Stromal cell of bone marrow (primary cell): Measurements from ENCODE around the gene BOLA3.
"Not testable (repeated sequence)": the region's sequence is repeated elsewhere in the genome, so short reads cannot be mapped to it uniquely, and the experiment has no call there.

Experiments used
- DNase-seq: peaks from one replicate; pipeline ENCODE4 v3.0.0-alpha.2; 2012; ENCODE audit warnings: low read depth

BOLA3 gene

DNA sequence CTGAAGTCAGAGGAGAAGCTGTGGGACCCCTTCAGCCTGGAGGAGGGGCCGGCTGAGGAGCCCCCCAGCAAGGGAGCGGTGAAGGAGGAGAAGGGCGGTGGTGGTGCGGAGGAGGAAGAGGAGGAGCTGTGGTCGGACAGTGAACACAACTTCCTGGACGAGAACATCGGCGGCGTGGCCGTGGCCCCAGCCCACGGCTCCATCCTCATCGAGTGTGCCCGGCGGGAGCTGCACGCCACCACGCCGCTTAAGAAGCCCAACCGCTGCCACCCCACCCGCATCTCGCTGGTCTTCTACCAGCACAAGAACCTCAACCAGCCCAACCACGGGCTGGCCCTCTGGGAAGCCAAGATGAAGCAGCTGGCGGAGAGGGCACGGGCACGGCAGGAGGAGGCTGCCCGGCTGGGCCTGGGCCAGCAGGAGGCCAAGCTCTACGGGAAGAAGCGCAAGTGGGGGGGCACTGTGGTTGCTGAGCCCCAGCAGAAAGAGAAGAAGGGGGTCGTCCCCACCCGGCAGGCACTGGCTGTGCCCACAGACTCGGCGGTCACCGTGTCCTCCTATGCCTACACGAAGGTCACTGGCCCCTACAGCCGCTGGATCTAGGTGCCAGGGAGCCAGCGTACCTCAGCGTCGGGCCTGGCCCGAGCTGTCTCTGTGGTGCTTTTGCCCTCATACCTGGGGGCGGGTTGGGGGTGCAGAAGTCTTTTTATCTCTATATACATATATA is 46.0 kb downstream of the BOLA3 start:
- no peak for DNase-seq

- DNase-seq: no peak
These were observed 47.2 kb downstream of the BOLA3 start for GRCh38 chr2:74100254-74101216.

DNA sequence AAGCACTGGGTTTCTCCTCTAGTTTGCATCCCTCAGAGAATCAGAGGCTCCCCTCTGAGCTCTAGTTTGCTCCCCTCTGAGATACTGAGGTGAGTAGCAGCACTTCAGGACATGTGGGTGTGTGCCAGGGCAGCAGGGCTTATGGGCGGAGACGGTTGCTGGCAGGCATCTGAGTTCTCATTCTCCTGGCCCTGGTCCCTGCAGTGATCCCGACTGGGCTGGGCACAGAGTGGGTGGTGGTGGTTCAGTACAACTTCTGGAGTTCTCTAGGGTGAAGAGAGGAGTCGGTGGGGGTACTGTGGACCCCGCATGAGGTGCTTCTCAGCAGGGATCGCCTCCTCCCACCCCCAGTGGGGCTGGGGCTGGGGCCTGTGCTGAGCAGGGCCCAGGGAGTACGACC is 47.9 kb downstream of the BOLA3 start:
- no peak for DNase-seq

DNA sequence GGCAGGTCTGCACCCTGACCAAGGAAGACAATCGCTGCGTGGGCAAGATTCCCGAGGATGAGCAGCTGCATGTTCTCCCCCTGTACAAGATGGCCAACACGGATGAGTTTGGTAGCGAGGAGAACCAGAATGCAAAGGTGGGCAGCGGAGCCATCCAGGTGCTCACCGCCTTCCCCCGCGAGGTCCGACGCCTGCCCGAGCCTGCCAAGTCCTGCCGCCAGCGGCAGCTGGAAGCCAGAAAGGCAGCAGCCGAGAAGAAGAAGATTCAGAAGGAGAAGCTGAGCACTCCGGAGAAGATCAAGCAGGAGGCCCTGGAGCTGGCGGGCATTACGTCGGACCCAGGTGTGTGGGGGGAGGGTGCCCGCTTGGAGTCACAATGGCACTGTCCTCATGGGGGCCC is 48.4 kb downstream of the BOLA3 start:
- no peak for DNase-seq

DNA sequence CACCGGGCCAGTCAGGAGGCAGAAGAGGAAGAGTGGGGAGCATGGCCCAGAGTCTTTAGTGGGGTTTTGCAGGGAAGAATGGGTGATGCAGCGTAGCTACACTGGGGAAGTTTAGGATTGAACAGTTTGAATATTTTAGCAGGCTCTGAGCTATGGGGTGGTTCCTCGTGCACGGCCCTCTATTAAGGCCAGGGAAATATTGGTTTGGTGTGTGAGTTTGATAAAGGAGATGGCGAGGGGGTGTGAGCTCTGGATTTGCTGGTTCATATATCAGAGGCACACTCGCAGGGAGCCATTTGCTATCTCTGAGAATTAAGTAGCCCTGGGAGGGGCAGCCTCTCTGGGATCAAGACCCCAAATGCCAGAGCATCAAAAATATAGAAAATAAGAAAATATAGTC is 50.1 kb downstream of the BOLA3 start:
- no peak for DNase-seq

- DNase-seq: no peak
These were observed 51.7 kb downstream of the BOLA3 start for GRCh38 chr2:74096052-74096451.

DNA sequence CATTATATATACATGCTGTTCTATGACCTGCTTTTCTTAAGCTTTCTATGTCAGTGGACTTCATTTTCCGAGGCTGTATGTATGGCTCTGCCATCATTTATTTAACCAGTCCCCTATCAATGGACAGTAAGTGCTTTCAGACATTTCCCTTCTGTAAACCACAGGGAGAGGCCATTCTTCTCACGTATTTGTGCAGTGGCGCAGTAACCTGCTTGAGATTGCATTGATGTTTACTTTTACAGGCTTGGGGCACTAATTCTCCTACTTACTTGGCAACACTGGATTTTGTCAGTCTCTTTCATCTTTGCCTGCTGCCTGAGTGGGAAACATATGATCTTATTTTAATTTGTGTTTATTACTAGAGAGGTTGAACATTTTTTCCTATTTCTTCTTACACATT is 52.1 kb downstream of the BOLA3 start:
- no peak for DNase-seq

- DNase-seq: no peak
These were observed 53.4 kb downstream of the BOLA3 start for GRCh38 chr2:74094291-74094690.

- no peak for DNase-seq
These were observed 53.9 kb downstream of the BOLA3 start for GRCh38 chr2:74093840-74094239.

GRCh38 chr2:74093426-74093825 is 54.3 kb downstream of the BOLA3 start:
- no peak for DNase-seq

DNA sequence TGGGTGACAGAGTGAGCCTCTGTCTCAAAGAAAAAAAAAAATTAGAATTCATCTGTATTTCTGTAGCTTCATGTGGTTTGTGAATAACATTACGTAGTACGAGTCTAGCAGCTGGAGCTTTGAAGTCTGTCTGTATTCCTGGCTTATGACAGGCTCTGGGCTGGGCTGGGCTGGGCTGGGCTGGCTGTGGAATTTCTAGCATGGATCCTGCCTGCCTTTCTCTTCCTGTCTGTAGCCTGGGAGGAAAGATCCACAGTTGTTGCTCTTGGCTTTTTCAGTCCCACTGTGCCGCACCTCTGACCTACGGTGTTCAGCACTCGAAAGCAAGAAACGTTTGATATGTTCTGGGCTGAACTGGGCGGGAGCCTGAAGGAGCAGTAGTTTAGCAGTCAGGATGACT is 55.4 kb downstream of the BOLA3 start:
- DNase-seq: no peak

DNA sequence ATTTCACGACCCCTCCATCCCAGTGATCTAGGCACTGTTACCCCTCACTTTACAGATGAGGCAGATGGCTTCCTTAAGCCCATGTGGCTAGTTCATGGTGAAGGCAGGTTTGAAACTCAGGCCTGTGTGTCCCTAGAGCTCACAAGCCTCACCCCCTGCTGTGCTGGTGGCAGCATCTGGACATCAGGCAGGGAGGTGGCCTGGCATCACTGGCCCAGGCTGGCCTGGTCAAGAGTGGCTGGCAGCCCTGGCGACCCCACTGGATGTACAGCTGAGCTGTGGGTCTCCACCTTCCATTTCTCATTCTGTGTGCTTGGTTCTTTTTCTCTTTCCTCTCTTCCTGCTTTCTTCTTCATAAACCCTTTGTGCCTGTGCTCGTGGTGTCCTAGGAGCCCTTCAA is 56.3 kb downstream of the BOLA3 start:
- no peak for DNase-seq

DNA sequence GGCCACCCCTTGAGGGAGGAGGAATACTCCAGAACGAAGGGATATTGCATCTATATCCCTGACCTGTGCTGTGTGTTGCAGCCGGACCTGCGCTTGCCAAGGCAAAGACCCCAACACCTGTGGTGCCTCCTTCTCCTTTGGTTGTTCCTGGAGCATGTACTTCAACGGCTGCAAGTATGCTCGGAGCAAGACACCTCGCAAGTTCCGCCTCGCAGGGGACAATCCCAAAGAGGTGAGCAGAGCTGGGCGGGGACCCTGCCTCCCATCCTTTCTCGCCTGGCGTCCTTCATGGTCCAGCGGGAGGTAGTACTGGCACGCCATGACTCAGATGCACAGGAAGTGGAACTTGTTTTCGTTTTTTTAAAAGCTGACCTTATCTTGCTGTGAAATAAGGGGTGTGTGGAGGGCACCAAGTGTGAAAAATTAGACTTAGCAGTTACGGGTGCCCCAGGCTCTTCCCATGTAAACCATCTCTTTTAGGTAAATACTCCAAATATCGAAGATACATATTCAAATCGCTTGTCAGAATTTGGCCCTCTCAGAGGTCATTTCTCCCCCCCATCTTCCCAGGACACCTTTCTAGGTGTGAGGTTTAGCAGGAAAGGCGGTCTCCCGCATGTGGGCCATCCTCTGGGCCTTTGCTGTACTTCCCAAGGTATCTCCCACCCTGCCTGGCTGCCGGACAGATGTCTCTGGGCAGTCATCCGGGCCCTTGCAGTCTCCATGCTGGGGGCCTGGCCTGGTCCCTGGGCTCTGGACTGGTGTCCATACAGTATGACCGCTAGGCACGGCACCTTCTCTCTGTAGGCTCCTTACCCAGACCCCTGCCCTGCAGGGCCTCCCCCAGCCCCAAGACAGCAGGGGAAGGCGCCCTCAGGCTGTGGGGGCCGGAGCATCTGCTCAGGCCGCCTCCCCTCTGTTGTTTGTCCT is 57.6 kb downstream of the BOLA3 start:
- DNase-seq: no peak

DNA sequence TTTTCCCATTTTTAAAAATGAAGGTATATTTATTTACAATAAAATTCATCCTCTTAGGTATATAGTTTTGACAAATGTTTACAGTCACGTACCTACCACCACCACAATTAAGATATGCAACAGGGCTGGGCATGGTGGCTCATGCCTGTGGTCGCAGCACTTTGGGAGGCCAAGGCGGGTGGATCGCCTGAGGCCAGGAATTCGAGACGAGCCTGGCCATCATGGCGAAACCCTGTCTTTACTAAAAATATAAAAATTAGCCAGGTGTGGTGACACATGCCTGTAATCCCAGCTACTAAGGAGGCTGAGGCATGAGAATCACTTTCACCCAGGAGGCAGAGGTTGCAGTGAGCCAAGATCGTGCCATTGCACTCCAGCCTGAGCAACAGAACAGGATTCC is 59.0 kb downstream of the BOLA3 start:
- DNase-seq: not testable (repeated sequence)

GRCh38 chr2:74087696-74088095 is 60.0 kb downstream of the BOLA3 start:
- no peak for DNase-seq

DNA sequence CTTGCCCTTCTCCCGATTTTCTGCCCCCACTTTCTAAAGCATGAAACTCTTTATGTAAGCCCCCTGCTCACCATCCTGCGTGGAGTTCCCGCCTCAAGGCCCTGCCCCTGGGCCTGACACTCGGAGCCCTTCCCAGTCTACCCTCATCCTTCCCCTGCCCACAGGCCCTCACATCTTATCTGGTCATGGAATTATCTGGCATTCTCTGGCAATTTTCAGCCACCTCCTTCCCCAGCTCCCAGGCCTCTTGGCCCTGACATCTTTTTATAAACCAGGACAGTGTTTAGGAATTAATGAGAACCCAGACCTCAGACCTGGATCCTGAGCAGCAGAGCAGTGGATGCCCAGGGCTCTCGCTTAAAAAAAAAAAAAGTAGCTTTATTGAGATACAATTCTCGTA is 61.7 kb downstream of the BOLA3 start:
- no peak for DNase-seq
